MCF 10A (cell line): ENCODE measurements around the gene CERS3. TPM values are rescaled to one million over a fixed set of nuclear protein-coding genes. Genes with fewer than 3 reads are reported as not detected.

Experiments
- BruUV-seq: library from RNA; stranded (reverse); fragments of 400-500 nt; replicated peaks from 2 replicates; lab custom pipeline; 2021; lab: Mats Ljungman, UMichigan
- CTCF ChIA-PET: fragments of 300-600 bp; sonication (Branson Sonifier 250); formaldehyde crosslinking; extraction: SDS; loops from one replicate; lab custom pipeline; 2021; ENCODE audit warnings: antibody characterized with exemption, inconsistent platforms; lab: Yijun Ruan, JAX
- POLR2A ChIA-PET: fragments of 300-600, 350-650 bp; sonication (Branson Sonifier 250); formaldehyde crosslinking; extraction: SDS; loops from one replicate; lab custom pipeline; 2020; ENCODE audit warnings: antibody characterized with exemption, inconsistent platforms; lab: Yijun Ruan, JAX
- DNase-seq: peaks from one replicate; pipeline ENCODE4 v3.0.0-alpha.2; 2018; ENCODE audit not compliant: unreplicated experiment
- H3K27ac Mint-ChIP-seq: one replicate; pipeline ENCODE4 v1.8.0; 2022; ENCODE audit warnings: mild to moderate bottlenecking, low read depth, mixed read lengths; ENCODE audit not compliant: unreplicated experiment
- H3K27me3 Mint-ChIP-seq: one replicate; pipeline ENCODE4 v1.8.0; 2022; ENCODE audit warnings: mixed read lengths; ENCODE audit not compliant: insufficient read depth, unreplicated experiment
- H3K36me3 Mint-ChIP-seq: one replicate; pipeline ENCODE4 v1.8.0; 2022; ENCODE audit warnings: mild to moderate bottlenecking, moderate library complexity, mixed read lengths; ENCODE audit not compliant: insufficient read depth, unreplicated experiment
- H3K4me1 Mint-ChIP-seq: one replicate; pipeline ENCODE4 v1.8.0; 2022; ENCODE audit warnings: mixed read lengths; ENCODE audit not compliant: insufficient read depth, unreplicated experiment
- H3K4me3 Mint-ChIP-seq: one replicate; pipeline ENCODE4 v1.8.0; 2022; ENCODE audit warnings: mild to moderate bottlenecking, moderate library complexity, mixed read lengths; ENCODE audit not compliant: unreplicated experiment
- H3K9me3 Mint-ChIP-seq: one replicate; pipeline ENCODE4 v1.8.0; 2022; ENCODE audit warnings: mixed read lengths; ENCODE audit not compliant: unreplicated experiment
- intact Hi-C: fragments of 100-400 bp; cut with micrococcal nuclease; formaldehyde crosslinking; loops from 2 replicates; pipeline ENCODE4 v1.14.1; 2022
- total RNA-seq: library from RNA; stranded (reverse); gene quantifications from 2 replicates; pipeline ENCODE4 v1.2.3, GENCODE V29; 2022
- TF ChIP-seq, protein P1 (sequence below): fragments of 200-600 bp; IDR thresholded peaks from one replicate; pipeline ENCODE4 v1.8.0; 2022; ENCODE audit warnings: antibody characterized with exemption, mild to moderate bottlenecking; ENCODE audit not compliant: unreplicated experiment

The CERS3 gene
- total RNA-seq, 1 experiment from 2014 or later: not detected

DNA sequence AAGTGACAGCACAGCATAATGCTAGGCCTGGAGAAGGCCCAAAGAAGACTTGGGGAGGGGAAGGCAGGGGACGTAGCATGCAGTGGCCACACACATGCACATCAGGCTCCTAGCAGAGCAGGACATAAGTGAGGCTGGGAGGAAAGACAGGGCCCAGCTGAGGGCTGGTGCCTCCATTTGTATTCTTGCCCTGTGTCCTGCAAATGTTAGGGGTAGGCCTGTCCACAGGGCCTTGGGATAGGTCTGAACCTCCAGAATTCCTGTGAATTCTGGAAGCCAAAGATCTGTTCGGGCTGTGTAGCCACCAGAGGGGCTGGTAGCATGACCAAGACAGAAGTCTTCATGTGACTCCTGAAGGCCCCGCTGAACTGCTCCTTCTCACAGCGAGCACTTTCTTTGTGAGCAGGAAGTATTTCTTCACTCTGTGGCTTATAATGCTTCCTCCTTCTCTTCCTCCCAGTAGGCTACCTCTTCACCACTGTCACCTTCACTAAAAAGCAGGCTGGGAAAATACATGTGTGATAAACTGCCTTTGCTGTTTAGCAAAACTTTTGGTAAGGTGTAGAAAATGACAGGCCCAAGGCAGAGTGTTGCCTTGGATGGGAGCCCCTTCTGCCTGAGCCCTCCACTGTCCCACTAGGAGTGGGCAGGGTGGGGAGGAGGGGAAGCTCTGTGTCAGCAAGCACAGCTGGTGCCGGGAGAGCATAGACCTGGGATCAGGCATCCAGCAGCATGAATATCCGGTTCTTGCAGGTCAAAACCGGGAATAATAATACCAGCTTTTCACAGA, 8.4 kb downstream of the CERS3 start:
- no TSS peak for BruUV-seq
- Mint-ChIP-seq H3K27ac (no peak overlapping the region), H3K4me1 (no peaks in the 10 kb centered on the region), H3K4me3 (no peak overlapping the region), H3K36me3 (no peaks in the 10 kb centered on the region), H3K9me3 (no peaks in the 10 kb centered on the region), H3K27me3 (peaks cover 20% of the 10 kb centered on the region)
- DNase-seq: no peak
- ChIA-PET POLR2A (interaction anchor here (0.6 kb wide), 1 partner anchor 11 kb away, joined by 3 read pairs; no protein-coding TSS in a partner anchor), CTCF (no interaction called here)
- TF ChIP-seq, protein P1, sequence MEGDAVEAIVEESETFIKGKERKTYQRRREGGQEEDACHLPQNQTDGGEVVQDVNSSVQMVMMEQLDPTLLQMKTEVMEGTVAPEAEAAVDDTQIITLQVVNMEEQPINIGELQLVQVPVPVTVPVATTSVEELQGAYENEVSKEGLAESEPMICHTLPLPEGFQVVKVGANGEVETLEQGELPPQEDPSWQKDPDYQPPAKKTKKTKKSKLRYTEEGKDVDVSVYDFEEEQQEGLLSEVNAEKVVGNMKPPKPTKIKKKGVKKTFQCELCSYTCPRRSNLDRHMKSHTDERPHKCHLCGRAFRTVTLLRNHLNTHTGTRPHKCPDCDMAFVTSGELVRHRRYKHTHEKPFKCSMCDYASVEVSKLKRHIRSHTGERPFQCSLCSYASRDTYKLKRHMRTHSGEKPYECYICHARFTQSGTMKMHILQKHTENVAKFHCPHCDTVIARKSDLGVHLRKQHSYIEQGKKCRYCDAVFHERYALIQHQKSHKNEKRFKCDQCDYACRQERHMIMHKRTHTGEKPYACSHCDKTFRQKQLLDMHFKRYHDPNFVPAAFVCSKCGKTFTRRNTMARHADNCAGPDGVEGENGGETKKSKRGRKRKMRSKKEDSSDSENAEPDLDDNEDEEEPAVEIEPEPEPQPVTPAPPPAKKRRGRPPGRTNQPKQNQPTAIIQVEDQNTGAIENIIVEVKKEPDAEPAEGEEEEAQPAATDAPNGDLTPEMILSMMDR: no peak
- intact Hi-C loops: no loop called here

DNA sequence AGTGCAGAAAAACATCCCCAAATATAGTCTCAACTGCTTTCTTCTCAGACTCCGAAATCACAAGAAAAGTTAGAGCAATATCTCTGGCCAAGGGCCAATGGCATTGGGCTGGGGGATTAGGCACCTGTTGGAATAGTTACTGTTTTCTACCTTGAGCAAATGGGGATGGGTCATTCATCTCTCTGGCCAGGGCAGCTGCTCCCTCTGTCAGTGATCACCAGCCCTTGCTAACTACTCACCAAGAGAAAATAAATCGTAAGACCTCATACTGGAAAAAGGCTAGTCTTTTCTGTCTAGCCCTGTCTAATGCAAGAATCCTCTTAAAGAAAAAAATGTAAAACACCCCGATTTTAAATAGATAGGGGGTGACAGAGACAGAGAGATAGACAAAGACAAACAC, 10.9 kb downstream of the CERS3 start:
- no TSS peak for BruUV-seq
- H3K27me3 Mint-ChIP-seq: peaks cover 32% of the 10 kb centered on the region

DNA sequence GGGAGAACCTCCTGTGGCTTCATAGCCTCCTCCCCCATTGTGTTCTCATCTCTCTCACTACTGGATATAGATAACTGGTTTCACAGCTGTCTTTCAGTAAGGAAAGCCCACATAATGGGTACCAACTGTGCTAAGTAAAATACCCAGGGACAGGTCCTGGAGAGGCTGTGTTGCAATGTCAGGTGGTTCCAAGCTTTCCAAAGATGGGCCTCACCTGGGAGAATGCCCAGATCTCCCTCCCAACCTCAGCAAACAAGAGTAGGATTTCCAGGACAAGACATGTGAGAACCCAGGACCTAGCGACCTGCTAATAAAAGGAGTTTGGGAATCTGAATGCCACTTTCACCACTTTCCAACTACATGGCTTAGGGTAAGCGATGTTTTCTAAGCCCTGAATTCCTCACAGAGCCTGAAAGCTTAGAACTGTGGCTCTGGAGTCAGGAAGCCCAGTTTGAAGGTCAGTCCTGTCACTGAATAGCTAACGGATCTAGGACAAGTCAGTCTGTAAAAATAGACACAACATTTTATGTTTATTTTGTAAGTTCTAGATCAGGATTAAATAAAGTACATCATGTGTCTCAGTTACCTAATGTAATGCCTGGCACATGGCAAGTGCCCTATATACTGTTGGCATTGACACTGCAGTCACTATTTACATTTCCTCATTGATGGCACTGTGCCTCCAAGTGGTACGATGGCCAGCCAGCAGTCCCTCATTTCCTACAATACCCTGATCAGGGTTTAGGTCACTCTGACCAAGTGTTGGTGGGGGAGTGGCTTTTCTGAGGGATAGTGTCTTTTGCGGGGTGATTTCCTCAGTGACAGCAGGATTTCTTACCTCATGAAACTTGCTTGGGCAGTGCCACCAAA, 11.9 kb downstream of the CERS3 start:
- H3K36me3 Mint-ChIP-seq: peaks cover 5% of the 10 kb centered on the region
- intact Hi-C loops: no loop called here
- H3K27ac Mint-ChIP-seq: no peak overlapping the region
- H3K27me3 Mint-ChIP-seq: peaks cover 32% of the 10 kb centered on the region
- CTCF ChIA-PET: interaction anchor here (1.2 kb wide), 1 partner anchor 175 kb away, joined by 3 read pairs; no protein-coding TSS in a partner anchor
- DNase-seq: no peak
- no peak overlapping the region for H3K4me3 Mint-ChIP-seq
- no peaks in the 10 kb centered on the region for H3K4me1 Mint-ChIP-seq
- TF ChIP-seq, protein P1: no peak
- POLR2A ChIA-PET: interaction anchor here (0.7 kb wide), 1 partner anchor 25 kb away, joined by 4 read pairs; no protein-coding TSS in a partner anchor
- H3K9me3 Mint-ChIP-seq: no peaks in the 10 kb centered on the region
- no TSS peak for BruUV-seq

More for the DNA sequence above, 10.9 kb downstream of the CERS3 start:
- ChIA-PET CTCF (no interaction called here), POLR2A (interaction anchor here (0.7 kb wide), 1 partner anchor 24 kb away, joined by 4 read pairs; no protein-coding TSS in a partner anchor)
- DNase-seq: no peak
- H3K27ac Mint-ChIP-seq: peak overlapping the region; percentile 25
- H3K36me3 Mint-ChIP-seq: peaks cover 5% of the 10 kb centered on the region
- H3K4me3 Mint-ChIP-seq: no peak overlapping the region
- TF ChIP-seq, protein P1: no peak
- intact Hi-C loops: no loop called here
- no peaks in the 10 kb centered on the region for H3K9me3 Mint-ChIP-seq
- no peaks in the 10 kb centered on the region for H3K4me1 Mint-ChIP-seq

DNA sequence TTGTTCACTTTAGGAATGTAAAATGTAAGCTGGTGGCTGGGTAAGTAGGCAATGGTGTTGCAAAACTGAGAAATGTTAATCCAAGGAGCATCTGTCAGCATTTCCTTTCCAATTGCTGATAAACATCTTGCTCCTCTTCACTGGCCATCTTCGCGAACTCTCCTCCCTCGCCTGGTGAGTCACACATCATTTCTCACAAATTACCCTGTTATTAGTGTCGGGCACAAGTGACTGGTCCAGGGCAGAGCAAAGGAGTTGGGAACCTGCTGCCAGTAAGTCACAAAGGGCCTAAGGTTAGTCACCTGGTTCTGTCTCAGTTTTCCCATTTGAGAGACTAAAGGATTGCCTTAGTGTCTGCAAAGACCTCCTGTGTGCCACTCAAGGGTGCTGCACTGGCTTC, 13.0 kb downstream of the CERS3 start:
- Mint-ChIP-seq H3K4me3 (no peak overlapping the region), H3K4me1 (no peaks in the 10 kb centered on the region), H3K9me3 (no peaks in the 10 kb centered on the region), H3K27ac (no peak overlapping the region), H3K36me3 (peaks cover 5% of the 10 kb centered on the region), H3K27me3 (peaks cover 32% of the 10 kb centered on the region)
- CTCF ChIA-PET: interaction anchor here (1.2 kb wide), 1 partner anchor 174 kb away, joined by 3 read pairs; no protein-coding TSS in a partner anchor
- TF ChIP-seq, protein P1: no peak
- intact Hi-C loops: no loop called here
- peak; percentile 24 for DNase-seq
- POLR2A ChIA-PET: no interaction called here
- no TSS peak for BruUV-seq
